ENCODE data around the gene NPY4R.
"Not testable (repeated sequence)": the region's sequence is repeated elsewhere in the genome, so short reads cannot be mapped to it uniquely, and the experiment has no call there.

DNA sequence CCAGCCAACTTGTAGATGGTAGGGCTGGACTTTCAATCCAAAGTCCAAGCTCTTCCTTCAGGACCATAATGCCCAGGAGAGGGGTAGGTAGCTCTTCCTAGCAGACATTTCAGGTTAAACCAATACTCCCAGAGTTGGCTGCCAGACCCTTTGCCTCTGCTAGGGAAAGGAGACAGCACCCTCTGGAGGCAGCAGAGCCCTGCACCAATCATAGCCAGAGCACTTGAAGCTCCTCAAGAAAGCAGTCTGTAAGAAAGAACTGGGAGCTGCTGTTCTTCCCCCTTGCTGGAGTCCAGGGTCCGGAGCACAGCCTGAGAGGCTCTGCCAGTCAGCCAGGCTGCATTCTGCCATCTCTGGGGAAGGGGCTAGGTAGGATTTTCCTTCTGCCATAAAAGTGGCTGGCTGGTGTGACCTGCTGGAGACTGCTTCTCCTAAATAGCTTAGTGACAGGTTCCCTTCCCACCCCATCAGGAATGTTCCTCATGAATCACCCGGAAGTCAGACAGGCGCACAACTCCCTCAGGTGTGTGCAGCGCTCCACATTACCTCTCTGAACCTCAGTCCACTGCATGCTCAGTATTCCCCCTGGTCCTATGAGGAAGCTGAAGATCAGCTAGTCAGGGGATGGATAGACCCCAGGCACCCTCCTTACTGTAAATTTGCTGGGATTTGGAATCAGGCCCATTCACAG lies 2.5 kb upstream of the NPY4R start:
- not testable (repeated sequence) for TF ChIP-seq POLR2AphosphoS5 (IDR thresholded peaks at IDR 0.05; ENCODE audit: low read depth, low read length); POLR2A (IDR thresholded peaks at IDR 0.05; ENCODE audit: low read depth, low read length); TAF1 (IDR thresholded peaks at IDR 0.05; ENCODE audit: borderline replicate concordance, low read depth, low read length)
